K562 (cell line): Measurements from ENCODE around the gene UNC45A. TPM values are rescaled to one million over a fixed set of nuclear protein-coding genes. Genes with fewer than 3 reads are reported as not detected.

Source experiments
- ATF3 ChIP-seq, 2 experiments: fragments of 450-650 bp in 1 of 2; sonication (generic) in 1 of 2; formaldehyde crosslinking in 1 of 2; IDR thresholded peaks in 1 of 2; conservative IDR thresholded peaks in 1 of 2; 2 replicates each; pipeline versions ENCODE4 v1.6.1 to v1.8.1; 2016 to 2023; ENCODE audit warnings: mild to moderate bottlenecking in 2 of 2, moderate library complexity in 2 of 2, inconsistent platforms in 1 of 2, missing genetic modification reagents in 1 of 2
- CEBPZ ChIP-seq: fragments of 150-350 bp; IDR thresholded peaks from 2 replicates; pipeline ENCODE4 v1.6.1; 2014; ENCODE audit warnings: low read depth, mild to moderate bottlenecking, low read length, borderline replicate concordance
- GTF3C2 ChIP-seq: IDR thresholded peaks from 3 replicates; pipeline ENCODE4 v1.6.1; 2011; ENCODE audit warnings: borderline replicate concordance, mild to moderate bottlenecking, moderate library complexity; ENCODE audit not compliant: insufficient read length; ENCODE audit errors: extremely low read depth
- MIER1 ChIP-seq: fragments of 450-650 bp; IDR thresholded peaks from 2 replicates; pipeline ENCODE4 v1.6.1; 2016; ENCODE audit warnings: antibody characterized with exemption, mild to moderate bottlenecking, low read depth
- RCOR1 ChIP-seq, 2 experiments: IDR thresholded peaks; 2 replicates each; pipeline ENCODE4 v1.6.1; 2012; ENCODE audit warnings: low read depth in 2 of 2, low read length in 2 of 2, borderline replicate concordance in 1 of 2, improper control_type of control experiment in 1 of 2
- RFX1 ChIP-seq: fragments of 450-650 bp; IDR thresholded peaks from 2 replicates; pipeline ENCODE4 v1.6.1; 2016; ENCODE audit warnings: mild to moderate bottlenecking, moderate library complexity
- TRIM24 ChIP-seq, 2 experiments: fragments of 450-650 bp; IDR thresholded peaks; 2 replicates each; pipeline ENCODE4 v1.6.1; 2016
- ZNF431 ChIP-seq: sonication (generic); formaldehyde crosslinking; IDR thresholded peaks from 2 replicates; pipeline ENCODE4 v1.8.0; 2022; ENCODE audit warnings: mild to moderate bottlenecking, missing genetic modification reagents
- ZNF518B ChIP-seq: fragments of 250-450 bp; sonication (Bioruptor Pico); IDR thresholded peaks from 2 replicates; pipeline ENCODE4 v1.5.0; 2021; ENCODE audit warnings: mild to moderate bottlenecking, moderate library complexity
- ZNF551 ChIP-seq: fragments of 250-450 bp; sonication (Bioruptor Pico); IDR thresholded peaks from 2 replicates; pipeline ENCODE4 v1.5.0; 2021; ENCODE audit warnings: mild to moderate bottlenecking, moderate library complexity
- polyA plus RNA-seq, 8 experiments: library from polyadenylated mRNA; depleted of rRNA in 4 of 8; stranded (reverse) in 5 of 8; unstranded in 3 of 8; fragments of >200 nt; fragmentation: Nextera tagmentation in 2 of 8; fragmentation: Illumina TruSeq in 1 of 8; extraction: Ambion mirVana in 2 of 8; extraction: Trizol in 1 of 8; gene quantifications; 2 replicates each; pipeline versions ENCODE4 v1.2.1 to v1.2.3, GENCODE V29; 2011 to 2014; ENCODE audit warnings: inconsistent platforms in 1 of 8, missing spikeins in 1 of 8
- total RNA-seq, 7 experiments: library from RNA; depleted of rRNA in 6 of 7; stranded (reverse); fragments of >200 nt in 6 of 7; fragmentation: Illumina TruSeq in 2 of 7; extraction: Trizol in 2 of 7; gene quantifications; 2 replicates each; pipeline versions ENCODE4 v1.2.1 to v1.2.3, GENCODE V29; 2011 to 2021; ENCODE audit warnings: low replicate concordance in 1 of 7
- TF ChIP-seq, protein P1 (sequence below): sonication (generic); formaldehyde crosslinking; IDR thresholded peaks from 2 replicates; pipeline ENCODE4 v1.4.0; 2020; ENCODE audit warnings: mild to moderate bottlenecking, missing genetic modification reagents

The UNC45A gene
- total and polyA plus RNA-seq, 9 of the 15 experiments (the other 6 are each of a cell fraction or from before 2014, with no cell fraction given): 22.4 to 79.3 (median 43.7) TPM

- TF ChIP-seq ATF3 (IDR thresholded peaks at IDR 0.05): peak; percentile 33; the same call in 1 of the 2 replicates
- TF ChIP-seq ATF3 (CRISPR knock-in tag; conservative IDR thresholded peaks at IDR 0.05): no peak
- TF ChIP-seq, protein P1, sequence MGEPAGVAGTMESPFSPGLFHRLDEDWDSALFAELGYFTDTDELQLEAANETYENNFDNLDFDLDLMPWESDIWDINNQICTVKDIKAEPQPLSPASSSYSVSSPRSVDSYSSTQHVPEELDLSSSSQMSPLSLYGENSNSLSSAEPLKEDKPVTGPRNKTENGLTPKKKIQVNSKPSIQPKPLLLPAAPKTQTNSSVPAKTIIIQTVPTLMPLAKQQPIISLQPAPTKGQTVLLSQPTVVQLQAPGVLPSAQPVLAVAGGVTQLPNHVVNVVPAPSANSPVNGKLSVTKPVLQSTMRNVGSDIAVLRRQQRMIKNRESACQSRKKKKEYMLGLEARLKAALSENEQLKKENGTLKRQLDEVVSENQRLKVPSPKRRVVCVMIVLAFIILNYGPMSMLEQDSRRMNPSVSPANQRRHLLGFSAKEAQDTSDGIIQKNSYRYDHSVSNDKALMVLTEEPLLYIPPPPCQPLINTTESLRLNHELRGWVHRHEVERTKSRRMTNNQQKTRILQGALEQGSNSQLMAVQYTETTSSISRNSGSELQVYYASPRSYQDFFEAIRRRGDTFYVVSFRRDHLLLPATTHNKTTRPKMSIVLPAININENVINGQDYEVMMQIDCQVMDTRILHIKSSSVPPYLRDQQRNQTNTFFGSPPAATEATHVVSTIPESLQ (CRISPR knock-in tag): no peak
- TF ChIP-seq CEBPZ: no peak
- no peak for TF ChIP-seq MIER1
- TF ChIP-seq ZNF551: no peak
- TF ChIP-seq ZNF431 (CRISPR knock-in tag): no peak
- TF ChIP-seq ZNF518B (CRISPR knock-in tag): no peak
- TF ChIP-seq RCOR1 (IDR thresholded peaks at IDR 0.05; ENCODE audit: borderline replicate concordance in 1 of 2, low read depth in 2 of 2, low read length in 2 of 2): peak; percentile 50 to 73; a peak in 3 of 4 replicates
- TF ChIP-seq TRIM24 (IDR thresholded peaks at IDR 0.05): peak in 1 of 2 experiments; percentile 65; a peak in 2 of 4 replicates
- no peak for TF ChIP-seq RFX1
- TF ChIP-seq GTF3C2: no peak
Measured at GRCh38 chr15:90895571-90896117, 39.4 kb upstream of the UNC45A start (continued).
